Upper lobe of right lung (tissue), 1 donor: ENCODE results near the gene SYCP2L. TPM values are rescaled to one million over a fixed set of nuclear protein-coding genes. Genes with fewer than 3 reads are reported as not detected.
"Not testable (repeated sequence)": the region's sequence is repeated elsewhere in the genome, so short reads cannot be mapped to it uniquely, and the experiment has no call there.

ENCODE experiments used
- ATAC-seq: fragments of 200-7000 bp; cut with Tn5 transposase; one replicate; pipeline ENCODE4 v1.9.1; 2020; ENCODE audit warnings: mild to moderate bottlenecking, moderate library complexity
- DNase-seq: peaks from one replicate; pipeline ENCODE4 v3.0.0-alpha.2; 2020
- H3K27ac ChIP-seq: fragments of 200-600 bp; one replicate; pipeline ENCODE4 v1.8.0; 2022
- H3K27me3 ChIP-seq: fragments of 200-600 bp; one replicate; pipeline ENCODE4 v1.8.0; 2022; ENCODE audit warnings: mild to moderate bottlenecking
- H3K36me3 ChIP-seq: fragments of 200-600 bp; one replicate; pipeline ENCODE4 v1.8.0; 2022
- H3K4me1 ChIP-seq: fragments of 200-600 bp; one replicate; pipeline ENCODE4 v1.8.0; 2022
- H3K4me3 ChIP-seq: fragments of 200-600 bp; one replicate; pipeline ENCODE4 v1.8.0; 2022; ENCODE audit warnings: mild to moderate bottlenecking
- H3K9me3 ChIP-seq: fragments of 200-600 bp; one replicate; pipeline ENCODE4 v1.8.0; 2022
- CTCF ChIP-seq: fragments of 200-600 bp; IDR thresholded peaks from one replicate; pipeline ENCODE4 v1.8.0; 2022; ENCODE audit warnings: antibody characterized with exemption
- intact Hi-C: fragments of 100-400 bp; cut with DNase I; formaldehyde crosslinking; loops from one replicate; pipeline ENCODE4 v1.11.0; 2022
- total RNA-seq: library from RNA; stranded (reverse); fragmentation: NEBNext Ultra II Directional; extraction: Animal tissue kit (Norgen Biotek cat#: 25700); gene quantifications from one replicate; pipeline ENCODE4 v1.2.1, GENCODE V29; 2021
- donor health status: DM: no; HTN: yes; CAD: no; lungs with severe emphysema.

The SYCP2L gene
- total RNA-seq, 1 donor from 2014 or later = 0.58 TPM

- Histone ChIP-seq H3K36me3 (no peaks in the 10 kb centered on the region), H3K27ac (no peak overlapping the region), H3K9me3 (no peaks in the 10 kb centered on the region), H3K27me3 (no peaks in the 10 kb centered on the region), H3K4me1 (no peaks in the 10 kb centered on the region), H3K4me3 (no peak overlapping the region)
- no peak for DNase-seq
- intact Hi-C loops = no loop called here
- ATAC-seq = no peak
- no peak for TF ChIP-seq CTCF
Measured at GRCh38 chr6:10894958-10895357, 8.1 kb downstream of the SYCP2L start.

GRCh38 chr6:10896691-10897090, 9.8 kb downstream of the SYCP2L start:
- no peak for ATAC-seq
- TF ChIP-seq CTCF = no peak

GRCh38 chr6:10901770-10902169, 14.9 kb downstream of the SYCP2L start:
- no peak overlapping the region for H3K4me3 ChIP-seq
- no peaks in the 10 kb centered on the region for H3K27me3 ChIP-seq

More at GRCh38 chr6:10896691-10897090, 9.8 kb downstream of the SYCP2L start:
- no peaks in the 10 kb centered on the region for H3K9me3 ChIP-seq
- H3K36me3 ChIP-seq = no peaks in the 10 kb centered on the region
- no peaks in the 10 kb centered on the region for H3K4me1 ChIP-seq
- H3K27ac ChIP-seq = no peak overlapping the region
- intact Hi-C loops = no loop called here
- H3K27me3 ChIP-seq = no peaks in the 10 kb centered on the region
- no peak for DNase-seq
- no peak overlapping the region for H3K4me3 ChIP-seq

GRCh38 chr6:10904015-10904414, 17.2 kb downstream of the SYCP2L start:
- ATAC-seq (no peak), DNase-seq (no peak)
- no peak for TF ChIP-seq CTCF
- H3K27ac ChIP-seq = no peak overlapping the region
- intact Hi-C loops = no loop called here
- H3K27me3 ChIP-seq = no peaks in the 10 kb centered on the region
- H3K4me3 ChIP-seq = no peak overlapping the region
- no peaks in the 10 kb centered on the region for H3K4me1 ChIP-seq
- H3K9me3 ChIP-seq = no peaks in the 10 kb centered on the region
- H3K36me3 ChIP-seq = no peaks in the 10 kb centered on the region

More at GRCh38 chr6:10901770-10902169, 14.9 kb downstream of the SYCP2L start:
- Histone ChIP-seq H3K4me1 (no peaks in the 10 kb centered on the region), H3K36me3 (no peaks in the 10 kb centered on the region), H3K27ac (no peak overlapping the region), H3K9me3 (no peaks in the 10 kb centered on the region)
- peak; percentile 95 for ATAC-seq
- no peak for TF ChIP-seq CTCF
- no peak for DNase-seq
- intact Hi-C loops = no loop called here

- Histone ChIP-seq H3K4me1 (no peaks in the 10 kb centered on the region), H3K36me3 (no peaks in the 10 kb centered on the region), H3K4me3 (no peak overlapping the region), H3K27me3 (no peaks in the 10 kb centered on the region), H3K9me3 (no peaks in the 10 kb centered on the region), H3K27ac (no peak overlapping the region)
- no peak for DNase-seq
- no peak for ATAC-seq
- intact Hi-C loops = no loop called here
- no peak for TF ChIP-seq CTCF
Measured at GRCh38 chr6:10908228-10908627, 21.4 kb downstream of the SYCP2L start.

GRCh38 chr6:10919520-10919919, 32.7 kb downstream of the SYCP2L start:
- H3K36me3 ChIP-seq, DNase-seq, H3K27ac ChIP-seq, intact Hi-C loops, H3K4me1 ChIP-seq, H3K4me3 ChIP-seq, H3K27me3 ChIP-seq, ATAC-seq, H3K9me3 ChIP-seq: not testable (repeated sequence)
